ENCODE measurements around the gene CSTF1.

The CSTF1 gene

DNA sequence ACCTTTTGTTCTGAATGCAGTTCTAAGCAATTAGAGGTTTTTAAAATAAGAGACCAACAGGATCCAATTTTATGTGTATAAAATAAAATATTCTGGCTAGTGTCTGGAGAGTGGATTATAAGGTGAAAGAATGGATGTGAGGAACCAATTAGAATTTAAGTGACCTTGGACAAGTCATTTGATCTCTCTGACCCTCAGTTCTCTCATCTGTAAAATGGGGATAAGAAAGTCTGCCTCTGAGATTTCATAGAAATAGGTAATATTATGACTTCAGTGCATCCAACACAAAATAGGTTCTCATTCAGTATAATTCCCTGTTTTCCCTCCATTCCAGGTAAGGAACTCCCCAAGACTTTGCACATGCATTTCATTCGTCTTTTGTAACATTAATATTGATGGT, 38.5 kb downstream of the CSTF1 start:
- DNase-seq = no peak

DNA sequence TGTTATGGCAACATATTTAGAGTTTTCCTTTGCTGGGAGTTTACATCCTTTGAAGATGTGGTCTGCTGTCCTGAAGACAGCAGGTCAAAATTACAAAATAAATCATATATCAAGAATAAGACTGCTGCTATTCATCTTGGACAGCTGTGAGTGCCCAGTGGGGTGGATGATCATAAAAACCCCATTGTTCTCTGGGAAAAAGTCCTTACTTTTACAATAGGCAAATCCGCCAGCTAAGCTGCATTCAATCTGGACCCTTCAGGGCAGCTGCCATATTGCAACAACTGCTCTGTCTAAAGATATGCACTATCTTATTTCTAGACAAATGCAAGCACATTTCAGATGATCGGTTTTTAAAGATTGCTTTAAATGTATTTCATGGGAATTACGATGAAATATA, 39.0 kb downstream of the CSTF1 start:
- no peak for DNase-seq

DNA sequence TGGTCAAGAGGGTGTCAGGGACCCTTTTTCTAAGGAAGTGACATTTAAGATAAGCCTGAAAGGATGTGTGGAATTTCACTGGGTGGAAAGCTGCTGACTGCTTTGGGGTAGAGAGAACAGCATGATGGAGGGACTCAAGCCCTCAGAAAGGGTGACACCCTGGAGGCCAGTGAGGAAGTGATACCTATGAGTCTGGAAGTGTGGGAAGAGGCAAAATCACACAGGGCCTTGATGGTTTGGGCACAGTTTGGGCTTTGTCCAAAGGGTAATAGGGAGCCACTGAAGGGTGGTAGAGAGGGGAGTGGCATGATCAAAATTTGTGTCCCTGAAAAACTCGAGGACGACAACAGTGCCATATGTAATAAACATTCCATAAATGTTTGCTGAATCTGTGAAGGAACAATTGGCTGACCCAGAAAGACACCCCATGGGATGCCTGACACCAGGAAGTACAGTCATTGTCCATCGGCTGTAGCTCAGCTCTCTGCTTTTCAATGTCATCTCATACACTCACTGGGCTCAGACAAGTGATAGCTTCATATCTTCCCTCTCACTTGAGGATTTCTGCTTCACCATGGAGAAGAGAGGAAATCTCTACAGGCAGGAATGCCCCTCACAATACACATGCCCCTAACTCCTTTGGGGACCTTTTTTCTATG, 40.9 kb downstream of the CSTF1 start:
- no peak for DNase-seq

DNA sequence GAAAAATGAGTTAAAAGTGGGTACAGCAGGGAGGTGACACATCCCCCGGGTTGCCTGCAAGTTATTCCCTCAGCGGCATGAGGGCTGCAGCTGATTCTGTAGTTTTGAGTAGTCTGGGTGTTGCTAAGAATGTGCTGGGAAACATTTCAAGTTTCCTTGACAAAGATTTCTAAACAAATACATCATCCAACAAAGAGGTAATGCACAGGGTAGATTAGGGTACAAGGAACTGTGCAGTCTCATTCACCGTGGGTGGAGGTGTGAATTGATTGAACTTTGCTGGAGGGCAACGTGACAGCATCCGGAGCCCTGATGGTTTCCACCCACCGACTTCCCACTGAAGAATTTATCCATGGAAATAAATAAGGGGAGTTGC, 41.4 kb downstream of the CSTF1 start:
- no peak for DNase-seq

DNA sequence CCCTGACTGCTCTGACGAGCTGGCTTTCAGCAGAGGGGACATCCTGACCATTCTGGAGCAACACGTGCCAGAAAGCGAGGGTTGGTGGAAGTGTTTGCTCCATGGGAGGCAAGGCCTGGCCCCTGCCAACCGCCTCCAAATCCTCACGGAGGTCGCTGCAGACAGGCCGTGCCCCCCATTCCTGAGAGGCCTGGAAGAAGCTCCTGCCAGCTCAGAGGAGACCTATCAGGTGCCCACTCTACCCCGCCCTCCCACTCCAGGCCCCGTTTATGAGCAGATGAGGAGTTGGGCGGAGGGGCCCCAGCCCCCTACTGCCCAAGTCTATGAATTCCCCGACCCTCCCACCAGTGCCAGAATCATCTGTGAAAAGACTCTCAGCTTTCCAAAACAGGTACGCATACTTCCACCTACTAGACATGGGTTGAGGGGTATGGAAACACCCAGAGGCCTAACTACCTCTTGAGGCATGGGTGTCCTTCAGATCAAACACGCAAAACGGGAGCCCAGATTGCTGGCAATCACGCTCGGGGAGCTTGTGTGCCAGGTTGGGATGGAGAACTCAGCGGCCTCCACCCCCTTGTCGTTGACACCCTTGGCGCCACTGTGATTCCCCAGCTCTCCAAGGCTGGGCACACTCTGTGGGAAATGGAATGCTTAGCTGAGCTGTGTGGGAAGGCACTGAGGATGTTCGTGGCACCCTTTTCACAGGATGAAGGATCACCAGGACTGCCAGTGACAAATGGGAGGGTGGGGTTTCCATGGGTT, 44.9 kb downstream of the CSTF1 start:
- no peak for DNase-seq

DNA sequence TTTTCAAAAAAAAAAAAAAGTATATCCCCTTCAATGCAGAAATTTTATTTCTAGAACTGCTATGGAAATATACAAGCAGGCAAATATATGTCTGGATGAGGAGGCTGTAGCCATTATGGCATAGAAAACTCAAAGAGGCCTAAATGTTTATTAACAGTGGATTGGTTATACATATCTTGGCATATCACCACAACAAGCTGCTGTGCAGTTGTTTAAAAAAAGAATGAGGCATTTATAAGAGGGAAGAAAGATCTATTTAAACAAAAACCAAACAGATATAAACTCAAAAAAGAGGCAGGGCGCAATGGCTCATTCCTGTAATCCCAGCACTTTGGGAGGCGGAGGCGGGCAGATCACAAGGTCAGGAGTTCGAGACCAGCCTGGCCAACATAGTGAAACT, 45.8 kb downstream of the CSTF1 start:
- no peak for DNase-seq

DNA sequence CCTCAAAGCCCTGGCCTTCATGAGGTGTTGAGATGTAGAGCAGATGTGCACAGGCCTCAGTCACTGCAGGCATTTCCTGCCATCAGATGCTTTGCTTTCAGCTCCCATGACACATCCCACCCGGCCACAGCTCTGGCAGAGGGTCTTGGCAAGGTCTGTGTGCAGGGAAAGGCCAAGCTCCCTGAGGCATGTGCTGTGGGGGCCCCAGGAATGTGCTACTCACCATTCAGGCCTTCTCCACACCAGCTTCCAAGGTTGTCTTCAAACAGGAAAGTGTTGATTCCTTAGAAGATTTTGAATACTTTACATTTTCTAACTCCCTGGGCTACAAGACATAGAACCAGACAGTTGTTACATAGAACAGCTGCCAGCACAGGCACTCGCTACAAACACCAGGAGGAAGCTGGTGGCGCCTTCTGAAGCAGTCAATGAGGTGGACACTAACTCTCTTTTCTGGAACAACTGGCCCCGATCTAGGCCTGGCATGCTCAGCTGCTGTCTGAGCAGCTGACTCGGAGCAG, 47.4 kb downstream of the CSTF1 start:
- DNase-seq = no peak

DNA sequence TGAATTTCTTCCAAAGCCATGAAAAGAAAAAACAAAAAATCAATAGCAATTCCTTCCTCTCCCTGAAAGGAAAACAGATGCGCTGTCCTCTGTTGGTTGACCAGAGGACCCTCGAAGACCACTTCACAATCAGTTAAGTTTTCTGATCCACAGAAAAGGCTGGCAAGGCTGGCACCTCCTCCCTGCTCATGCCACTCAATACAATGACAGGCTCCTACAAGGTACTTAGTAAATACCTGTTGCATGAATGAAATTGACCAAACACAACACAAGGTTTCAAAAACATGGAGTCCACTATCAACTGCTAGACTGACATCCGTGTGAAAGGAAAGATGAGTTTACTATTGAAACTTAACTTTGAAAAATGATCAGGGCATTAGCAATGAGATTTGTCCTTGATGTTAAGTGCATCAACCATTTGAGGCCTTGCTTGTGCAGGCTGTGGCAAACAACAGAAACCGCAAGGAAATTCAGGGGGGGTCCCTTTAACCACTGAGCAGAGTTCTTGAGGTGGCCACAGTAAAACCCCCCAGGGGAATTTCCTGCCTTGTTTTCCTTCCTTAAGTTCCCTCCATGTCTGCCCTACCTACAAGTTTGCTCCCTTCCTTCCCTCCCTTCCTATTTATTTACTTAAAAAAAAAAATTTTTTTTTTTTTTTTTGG, 48.0 kb downstream of the CSTF1 start:
- peak; percentile 73 for DNase-seq

DNA sequence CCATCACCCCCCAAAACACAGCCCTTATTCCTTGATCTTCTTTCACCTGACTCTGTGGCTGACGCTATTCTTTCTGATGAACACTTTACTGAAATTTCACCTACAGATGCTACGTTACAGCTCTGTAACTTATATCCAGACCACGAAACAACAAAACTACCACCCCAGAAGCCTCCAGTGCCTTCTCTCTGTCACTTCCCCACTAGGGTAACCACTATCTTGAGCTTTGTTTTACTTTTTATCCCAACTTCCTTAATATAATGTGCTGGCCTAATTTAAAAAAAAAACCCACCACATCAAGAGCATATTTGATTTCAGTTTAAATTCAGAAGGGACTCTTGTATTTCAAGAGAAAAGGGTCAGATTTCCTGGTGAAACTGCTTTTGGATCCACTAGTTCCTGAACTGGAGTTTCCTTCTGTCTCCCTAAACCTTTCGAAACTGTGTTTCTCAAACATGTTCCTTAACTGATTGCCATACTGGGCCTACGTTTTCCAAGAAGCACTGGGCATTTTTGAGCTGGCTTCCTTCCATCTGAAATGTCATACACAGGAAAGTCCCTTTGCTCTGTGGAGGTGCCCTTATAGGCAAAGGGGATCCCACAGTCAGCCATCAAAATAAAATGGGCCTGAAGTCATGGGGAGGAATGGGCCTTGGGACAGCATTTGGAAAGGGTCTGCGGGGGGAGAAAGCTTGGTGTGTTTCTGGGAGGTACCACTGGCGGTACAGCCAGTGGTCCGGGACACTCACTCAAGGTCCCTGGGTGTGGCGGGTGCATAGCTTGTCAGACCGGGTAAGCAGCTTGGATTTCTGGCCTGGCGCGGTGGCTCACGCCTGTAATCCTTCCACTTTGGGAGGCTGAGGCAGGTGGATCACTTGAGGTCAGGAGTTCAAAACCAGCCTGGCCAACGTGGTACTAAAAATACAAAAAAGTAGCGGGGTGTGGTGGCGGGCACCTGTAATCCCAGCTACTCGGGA, 50.2 kb downstream of the CSTF1 start:
- no peak for DNase-seq

DNA sequence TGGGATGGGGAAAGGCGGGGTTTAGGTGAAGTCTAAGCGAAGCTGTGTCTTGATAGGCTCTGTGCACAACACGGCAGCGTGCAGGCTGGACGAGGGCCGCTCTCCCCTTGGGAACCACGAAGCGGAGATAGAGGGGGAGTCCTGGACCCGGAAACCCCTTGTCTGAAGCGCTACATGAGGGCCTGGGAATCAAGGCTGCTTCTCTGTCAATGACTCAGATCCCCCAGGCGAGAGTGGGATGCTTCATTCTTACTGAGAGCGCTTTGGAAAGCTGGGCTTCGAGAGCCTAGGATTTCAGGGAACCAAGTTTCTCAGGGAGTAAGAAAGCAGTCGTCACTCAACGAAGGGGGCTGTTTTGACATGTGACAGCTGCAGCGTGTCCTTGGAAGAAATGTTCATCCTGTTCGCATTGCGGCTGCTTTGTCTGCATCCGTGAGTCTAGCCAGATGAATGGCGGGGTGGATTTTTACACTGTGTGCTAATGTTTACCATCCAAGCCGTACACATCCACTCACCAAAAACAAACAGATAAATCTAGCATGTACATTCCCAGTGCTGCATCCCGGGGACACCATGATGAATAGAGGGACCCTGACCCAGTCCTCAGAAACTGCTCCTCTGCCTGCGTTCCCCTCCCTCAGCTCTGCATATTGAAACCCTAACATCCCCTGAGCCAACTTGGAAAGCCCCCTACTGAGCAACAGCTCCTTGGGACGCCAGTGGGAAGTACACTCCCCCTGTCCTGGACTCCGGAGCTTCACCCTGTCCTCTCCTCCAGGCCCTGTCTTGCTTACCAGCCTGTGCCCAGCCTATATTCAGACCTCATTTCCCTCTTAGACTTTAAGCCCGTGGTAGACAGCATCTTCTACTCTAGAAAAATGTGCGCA, 51.5 kb downstream of the CSTF1 start:
- no peak for DNase-seq

DNA sequence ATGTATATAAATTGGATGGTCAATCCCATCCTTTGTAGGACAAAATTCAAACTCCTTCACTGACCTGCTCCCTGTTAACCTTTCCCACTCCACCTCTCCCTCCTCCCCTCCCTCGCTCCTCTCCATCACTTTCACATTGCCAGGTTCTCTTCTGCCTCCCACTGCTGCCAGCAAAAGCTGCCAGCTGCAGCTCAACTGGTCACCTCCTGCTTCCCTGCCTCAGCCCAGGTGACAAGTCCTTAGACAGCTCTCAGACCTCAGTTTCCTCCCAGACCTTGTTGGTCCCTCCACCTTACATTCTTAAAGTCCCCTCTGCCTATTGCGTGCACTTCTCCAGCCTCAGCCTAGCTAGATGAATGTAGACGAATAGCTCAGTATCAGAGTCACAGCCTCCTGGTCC, 52.7 kb downstream of the CSTF1 start:
- DNase-seq = no peak

DNA sequence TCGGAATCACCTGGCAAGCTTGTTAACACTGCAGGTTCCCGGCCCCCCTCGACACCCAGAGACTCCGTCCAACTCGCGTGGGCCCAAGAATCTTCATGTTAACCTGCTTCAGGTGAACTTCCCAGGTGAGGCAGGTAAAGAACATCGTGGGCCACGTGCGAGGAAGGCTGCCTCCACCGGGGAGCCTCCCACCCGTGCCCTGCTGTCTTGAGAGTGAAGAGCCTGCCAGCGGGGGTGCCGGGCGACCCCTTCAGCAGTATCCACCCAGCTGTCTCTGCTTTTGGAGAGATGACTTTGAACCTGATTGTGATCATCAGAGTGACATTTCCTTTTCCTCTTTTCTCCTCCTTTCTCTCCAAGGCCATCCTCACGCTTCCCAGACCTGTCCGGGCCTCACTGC, 53.1 kb downstream of the CSTF1 start:
- no peak for DNase-seq

DNA sequence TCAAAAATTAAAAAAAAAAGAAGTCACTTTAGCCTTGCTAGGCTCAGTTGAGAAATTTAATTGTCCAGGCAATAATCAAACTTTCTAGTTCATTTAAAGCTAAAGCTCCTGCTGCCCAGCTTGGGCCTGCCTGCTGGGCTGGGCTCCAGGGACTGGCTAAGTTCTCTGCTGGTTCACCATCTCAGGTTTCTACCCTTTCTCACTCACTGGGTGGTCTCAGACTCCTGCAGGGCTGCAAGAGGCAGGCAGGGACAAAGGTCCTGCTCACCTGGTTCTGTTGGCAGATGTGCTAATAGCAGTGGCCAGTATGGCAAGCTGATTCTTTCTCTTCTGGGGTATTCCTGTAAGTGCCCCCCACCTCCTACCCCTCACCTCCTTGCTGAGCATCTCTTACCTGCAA, 54.8 kb downstream of the CSTF1 start:
- no peak for DNase-seq

DNA sequence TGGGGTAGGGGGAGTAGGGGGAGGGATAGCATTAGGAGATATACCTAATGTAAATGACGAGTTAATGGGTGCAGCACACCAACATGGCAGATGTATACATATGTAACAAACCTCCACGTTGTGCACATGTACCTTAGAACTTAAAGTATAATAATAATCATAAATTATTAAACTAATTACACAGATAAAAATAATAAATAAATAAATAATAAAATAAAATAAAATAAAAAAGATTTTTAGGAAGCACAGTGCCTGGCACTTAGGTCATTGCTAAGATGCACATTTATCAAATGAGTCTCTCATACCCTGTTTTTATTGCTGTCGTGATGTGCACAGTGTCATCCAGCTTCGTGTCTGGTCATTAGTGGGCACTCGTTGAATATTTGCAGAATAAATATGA, 57.0 kb downstream of the CSTF1 start:
- DNase-seq = no peak

DNA sequence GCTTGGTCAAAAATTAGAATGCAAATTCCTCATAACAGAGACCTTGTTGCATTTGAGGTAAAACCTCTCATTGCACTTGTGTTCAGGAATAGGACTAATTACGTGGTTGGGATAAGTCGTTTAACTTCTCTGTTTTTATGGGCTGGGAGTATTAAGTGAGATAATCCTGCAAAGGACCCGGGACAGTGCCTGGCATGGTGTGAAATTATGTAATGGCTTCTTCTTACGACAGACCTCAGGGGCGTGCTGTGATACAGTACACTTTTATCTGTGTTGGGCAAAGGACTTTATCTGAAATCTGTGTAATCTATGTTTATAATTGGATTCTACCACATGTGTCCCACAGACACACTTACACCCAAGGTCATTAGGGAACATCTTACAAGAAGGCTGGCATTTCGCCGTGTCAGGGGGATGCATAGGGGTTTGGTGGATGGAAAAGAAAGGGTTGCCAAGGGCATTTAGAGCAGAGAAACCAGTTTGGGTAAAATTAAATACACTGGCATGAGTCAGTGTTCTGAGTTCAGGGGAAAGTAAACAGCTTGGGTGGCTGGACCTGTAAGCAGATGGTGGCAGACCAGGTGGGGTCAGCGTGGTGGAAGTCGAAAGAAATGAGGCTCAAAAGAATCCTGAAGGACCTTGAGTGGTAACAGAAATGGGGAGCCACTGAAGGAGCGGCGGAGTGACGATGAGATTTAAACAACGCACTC, 58.8 kb downstream of the CSTF1 start:
- no peak for DNase-seq

DNA sequence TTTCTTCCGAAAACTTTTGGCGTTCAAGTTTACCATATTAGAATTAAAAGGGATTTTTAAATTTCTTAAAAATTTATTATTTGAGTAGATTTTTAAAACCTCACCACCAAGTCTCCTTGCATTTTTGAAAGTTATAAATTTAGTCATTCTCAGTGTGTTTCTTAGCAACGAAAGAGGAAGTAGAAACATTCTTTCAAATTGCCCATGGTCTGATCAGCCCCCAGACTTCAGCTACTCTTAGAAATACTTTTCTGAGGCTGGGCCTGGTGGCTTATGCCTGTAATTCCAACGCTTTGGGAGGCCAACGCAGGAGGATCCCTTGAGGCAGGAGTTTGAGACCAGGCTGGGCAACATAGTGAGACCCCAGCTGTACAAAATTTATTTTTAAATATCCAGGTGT, 60.9 kb downstream of the CSTF1 start:
- DNase-seq = no peak

DNA sequence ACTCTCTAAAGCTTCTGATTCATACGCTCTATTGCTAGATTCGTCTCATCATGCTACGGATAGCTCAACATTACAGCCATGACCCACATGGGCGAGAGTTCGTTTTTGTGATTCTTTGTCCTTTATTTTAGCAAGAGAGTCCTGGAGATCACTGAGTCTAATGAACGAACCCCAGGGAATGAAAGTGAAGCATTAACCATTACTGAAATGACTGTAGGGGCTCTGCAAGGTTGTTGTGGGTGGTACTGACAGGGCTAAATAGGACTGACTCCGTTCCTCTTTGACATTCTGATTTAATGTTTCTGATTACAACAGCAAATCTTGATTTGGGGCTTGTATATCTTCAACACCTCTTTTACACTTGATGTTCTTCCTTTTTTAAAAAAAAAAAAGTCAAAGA, 62.3 kb downstream of the CSTF1 start:
- DNase-seq = no peak
